Measurements from ENCODE around the gene ASRGL1.

GRCh38 chr11:62433141-62433903, 96.1 kb downstream of the ASRGL1 start:
- TF ChIP-seq CTCF (IDR thresholded peaks at IDR 0.05; ENCODE audit: low read length) (no peak), EZH2 (optimal IDR thresholded peaks at IDR 0.05; ENCODE audit: low read depth, low read length) (no peak), EZH2phosphoT487 (IDR thresholded peaks at IDR 0.05; ENCODE audit: low read length) (no peak)

Data from MM.1S (cell line).